ENCODE measurements around the gene PTH1R.

- TF ChIP-seq CTCF (IDR thresholded peaks at IDR 0.05; ENCODE audit: borderline replicate concordance, extremely low read depth, low read length, poor library complexity, severe bottlenecking) (no peak), EZH2 (IDR thresholded peaks at IDR 0.05; ENCODE audit: borderline replicate concordance, low read depth, low read length, severe bottlenecking) (no peak)
These were observed 20.4 kb downstream of the PTH1R start for GRCh38 chr3:46897829-46898320.
